ENCODE measurements around the gene SFTPD.
"Not testable (repeated sequence)": the region's sequence is repeated elsewhere in the genome, so short reads cannot be mapped to it uniquely, and the experiment has no call there.

The SFTPD gene

DNA sequence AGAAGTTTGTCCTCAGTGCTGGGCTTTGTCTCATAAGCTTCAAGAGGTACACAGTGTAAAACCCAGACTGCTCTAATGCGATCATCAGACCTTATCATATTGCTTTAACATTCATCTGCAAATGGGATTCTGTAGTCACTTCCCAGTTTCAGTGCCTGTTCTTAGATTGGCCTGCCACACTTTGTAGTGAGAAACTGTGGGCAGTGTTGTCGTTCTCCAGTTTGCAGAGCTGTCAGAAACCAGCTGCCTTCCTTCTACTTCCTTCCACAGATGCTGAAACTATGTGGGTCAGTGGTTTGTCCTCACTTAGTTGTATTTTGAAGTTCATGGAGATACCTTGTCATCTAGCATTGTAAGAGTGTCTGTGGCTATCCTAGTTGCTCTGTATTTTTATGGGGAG, 59.9 kb downstream of the SFTPD start:
- H3K4ac ChIP-seq (ENCODE audit: low read depth, low read length); H4K91ac ChIP-seq (ENCODE audit: low read depth, low read length); DNase-seq; H4K12ac ChIP-seq (ENCODE audit: low read depth, low read length); H3K27me3 ChIP-seq (ENCODE audit: insufficient read depth, low read length); H3K9ac ChIP-seq (ENCODE audit: low read length); H3K27ac ChIP-seq (ENCODE audit: low read depth, low read length); H3K36me3 ChIP-seq (ENCODE audit: control insufficient read depth in 1 of 2, insufficient read depth in 2 of 2, low read length in 2 of 2); H3K23ac ChIP-seq (ENCODE audit: low read length); H4K8ac ChIP-seq (ENCODE audit: low read depth, low read length); H3K18ac ChIP-seq (ENCODE audit: low read length); H3K14ac ChIP-seq (ENCODE audit: low read length); H3K9me3 ChIP-seq (ENCODE audit: insufficient read depth, low read depth, low read length); H3K4me1 ChIP-seq (ENCODE audit: control insufficient read depth in 1 of 2, insufficient read depth in 2 of 2, low read length in 2 of 2); H3K79me2 ChIP-seq (ENCODE audit: control insufficient read depth, insufficient read depth, low read length, poor library complexity); H3K4me2 ChIP-seq (ENCODE audit: low read length); H2AK5ac ChIP-seq (ENCODE audit: low read length); H3K4me3 ChIP-seq (ENCODE audit: low read depth, low read length); H3K79me1 ChIP-seq (ENCODE audit: low read length); H2BK120ac ChIP-seq (ENCODE audit: insufficient read depth, low read length, poor library complexity); H2BK12ac ChIP-seq (ENCODE audit: low read length); H2AFZ ChIP-seq (ENCODE audit: insufficient read depth, low read length, poor library complexity); H2BK5ac ChIP-seq (ENCODE audit: low read depth, low read length, poor library complexity): not testable (repeated sequence)
- no CpG with 5 or more reads among the region's 2 CpGs for WGBS (ENCODE audit: extremely low coverage, insufficient coverage, insufficient read length)

Data from trophoblast cell (in vitro differentiated cells and primary cell).